Activated CD4-positive, alpha-beta T cell treated with anti-CD3 and anti-CD28 coated beads, Interleukin-2, amount 50 U/mL, for 16 hours (primary cell): Measurements from ENCODE around the gene CHST2.
A peak's percentile ranks its signal among the peaks of the same experiment; 100 is the strongest.

Experiments
- DNase-seq: peaks from one replicate; pipeline ENCODE4 v3.0.0-alpha.2; 2020

CHST2 gene

DNA sequence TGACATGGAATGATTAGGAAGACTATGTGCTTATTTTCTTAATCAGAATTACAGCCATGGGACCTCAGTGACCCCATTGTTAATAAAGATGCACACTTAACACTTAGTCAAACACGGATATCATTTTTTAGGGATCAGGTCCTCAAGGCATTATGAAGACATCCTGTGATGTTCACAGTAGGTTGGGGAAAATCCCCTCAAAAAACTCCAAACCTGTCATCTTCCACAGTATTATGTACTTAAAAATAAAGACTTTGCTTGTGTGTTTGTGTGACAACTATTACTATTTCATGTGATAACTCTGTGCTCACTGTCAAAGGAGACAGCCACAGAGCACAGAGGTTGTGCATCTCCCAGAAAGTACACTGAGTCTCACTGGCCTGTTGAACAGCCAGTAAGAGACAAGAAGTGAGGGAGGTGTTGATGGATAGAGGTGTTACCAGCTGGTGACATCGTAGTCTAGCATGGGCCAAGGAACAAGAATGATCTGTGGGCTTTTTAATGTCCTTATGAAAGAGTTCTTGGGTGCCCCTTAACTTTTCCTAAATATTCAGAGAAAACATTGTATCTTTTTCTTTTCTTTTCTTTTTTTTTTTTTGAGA lies 18.0 kb downstream of the CHST2 start:
- DNase-seq = no peak

GRCh38 chr3:143138953-143139352 lies 19.4 kb downstream of the CHST2 start:
- no peak for DNase-seq

GRCh38 chr3:143139762-143140161 lies 20.2 kb downstream of the CHST2 start:
- DNase-seq = no peak

GRCh38 chr3:143140550-143140949 lies 21.0 kb downstream of the CHST2 start:
- no peak for DNase-seq

GRCh38 chr3:143142354-143142753 lies 22.8 kb downstream of the CHST2 start:
- DNase-seq = no peak

- DNase-seq = no peak
Observed at GRCh38 chr3:143145906-143146305, 26.3 kb downstream of the CHST2 start.

DNA sequence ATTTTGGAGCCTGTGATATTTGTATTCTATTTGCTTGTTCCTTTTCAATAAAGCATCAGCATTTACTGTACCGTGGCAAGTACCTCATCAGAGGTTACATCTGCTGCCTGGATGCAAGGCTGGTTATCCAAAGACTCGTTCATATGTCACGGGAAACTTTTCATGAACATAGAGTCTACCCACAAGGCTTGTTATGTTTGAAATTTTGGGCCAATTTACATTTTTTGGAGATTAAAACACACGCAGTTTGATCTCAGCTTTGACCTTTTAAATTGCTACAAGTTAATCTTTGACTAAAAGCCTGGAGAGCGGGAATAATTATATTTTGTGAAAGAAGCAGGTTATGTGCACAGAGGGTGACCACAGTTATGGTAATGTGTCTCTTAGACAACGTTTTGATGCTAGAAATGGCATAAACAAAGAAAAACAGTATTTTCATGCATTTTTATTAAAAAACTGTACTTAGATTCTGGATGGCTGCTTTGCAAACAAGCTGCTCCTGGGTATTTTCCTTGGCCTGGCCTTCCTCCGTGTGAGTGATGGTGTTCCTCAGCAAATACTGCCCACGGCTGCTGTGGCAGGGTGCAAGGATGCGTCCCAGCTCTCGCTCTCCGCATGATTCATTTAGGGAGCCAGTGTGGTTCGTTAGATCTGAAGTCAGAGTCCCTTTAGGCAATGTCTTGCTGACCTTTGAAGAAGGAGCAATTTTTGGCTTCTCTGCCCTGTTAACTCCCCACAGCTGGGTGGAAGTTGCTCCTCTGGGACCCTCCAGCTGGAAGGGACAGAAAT lies 27.1 kb downstream of the CHST2 start:
- no peak for DNase-seq

DNA sequence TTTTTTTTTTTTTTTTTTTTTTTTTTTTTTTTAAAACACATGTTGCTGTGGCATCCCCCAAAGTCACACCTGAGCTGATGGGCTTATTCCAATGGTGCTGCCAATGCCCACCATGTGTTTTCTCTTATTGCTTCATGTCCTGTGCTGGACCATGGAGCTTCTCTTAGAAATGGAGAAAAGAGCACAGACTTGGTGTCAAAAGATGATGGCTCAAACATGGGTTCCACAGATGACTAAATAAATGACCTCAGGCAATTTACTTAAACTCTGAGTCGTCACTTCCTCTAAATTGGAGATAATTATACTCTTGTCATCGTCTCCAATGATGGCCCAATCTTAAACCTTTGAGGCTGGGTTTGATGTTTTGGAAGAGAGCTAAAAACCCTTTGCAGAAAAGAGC lies 28.1 kb downstream of the CHST2 start:
- DNase-seq = no peak

GRCh38 chr3:143150071-143150470 lies 30.5 kb downstream of the CHST2 start:
- DNase-seq = no peak

DNA sequence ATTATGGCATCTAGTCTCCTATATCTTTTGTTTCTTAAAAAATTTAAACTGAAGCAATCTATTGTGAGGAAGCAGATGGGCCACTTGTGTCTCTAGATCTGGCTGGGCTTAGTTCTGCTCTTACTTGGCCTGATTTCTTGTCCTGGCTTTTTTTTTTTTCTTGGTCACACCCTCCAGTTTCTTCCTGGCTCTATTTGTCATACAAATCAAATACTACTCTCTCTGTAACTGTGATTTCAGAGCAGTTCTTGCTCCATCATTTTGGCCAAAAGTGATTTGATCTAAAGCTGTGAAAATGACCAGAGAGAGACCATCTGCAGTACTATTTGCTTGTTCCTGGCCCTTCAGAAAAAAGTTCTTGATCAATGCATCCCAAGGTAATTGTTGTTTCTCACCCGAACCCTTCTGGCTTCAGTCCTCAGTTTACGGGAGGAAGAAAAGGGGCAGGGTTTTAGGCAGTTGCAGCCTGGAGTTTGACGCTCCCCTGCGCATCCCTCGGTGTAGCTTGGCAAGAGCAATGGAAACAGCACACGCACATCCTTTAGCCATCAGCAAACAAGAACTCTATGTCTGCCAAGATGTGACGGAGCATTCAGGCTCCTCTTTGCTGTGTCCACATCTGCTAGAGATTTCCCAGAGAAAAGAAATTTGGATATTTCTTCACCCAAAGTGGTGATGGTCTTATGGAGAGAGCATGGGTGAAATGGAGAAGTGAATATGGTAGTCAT lies 31.6 kb downstream of the CHST2 start:
- DNase-seq = no peak

- DNase-seq = no peak
Observed at GRCh38 chr3:143152043-143152442, 32.5 kb downstream of the CHST2 start.

DNA sequence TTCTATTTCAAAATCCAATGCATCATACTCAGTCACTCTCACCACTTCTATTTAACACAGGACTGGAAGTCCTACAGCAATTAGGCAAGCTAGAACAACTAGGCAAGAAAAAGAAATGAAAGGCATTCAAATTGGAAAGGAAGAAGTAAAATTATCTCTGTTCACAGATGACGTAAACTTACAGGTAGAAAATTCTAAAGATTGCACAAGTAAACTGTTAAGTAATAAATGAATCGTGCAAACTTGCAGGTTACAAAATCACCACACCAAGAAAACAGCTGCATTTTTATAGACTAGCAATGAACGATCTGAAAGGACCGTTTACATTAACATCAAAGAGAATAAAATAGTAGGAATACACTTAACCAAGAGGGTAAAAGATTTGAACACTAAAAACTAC lies 36.2 kb downstream of the CHST2 start:
- DNase-seq = no peak

DNA sequence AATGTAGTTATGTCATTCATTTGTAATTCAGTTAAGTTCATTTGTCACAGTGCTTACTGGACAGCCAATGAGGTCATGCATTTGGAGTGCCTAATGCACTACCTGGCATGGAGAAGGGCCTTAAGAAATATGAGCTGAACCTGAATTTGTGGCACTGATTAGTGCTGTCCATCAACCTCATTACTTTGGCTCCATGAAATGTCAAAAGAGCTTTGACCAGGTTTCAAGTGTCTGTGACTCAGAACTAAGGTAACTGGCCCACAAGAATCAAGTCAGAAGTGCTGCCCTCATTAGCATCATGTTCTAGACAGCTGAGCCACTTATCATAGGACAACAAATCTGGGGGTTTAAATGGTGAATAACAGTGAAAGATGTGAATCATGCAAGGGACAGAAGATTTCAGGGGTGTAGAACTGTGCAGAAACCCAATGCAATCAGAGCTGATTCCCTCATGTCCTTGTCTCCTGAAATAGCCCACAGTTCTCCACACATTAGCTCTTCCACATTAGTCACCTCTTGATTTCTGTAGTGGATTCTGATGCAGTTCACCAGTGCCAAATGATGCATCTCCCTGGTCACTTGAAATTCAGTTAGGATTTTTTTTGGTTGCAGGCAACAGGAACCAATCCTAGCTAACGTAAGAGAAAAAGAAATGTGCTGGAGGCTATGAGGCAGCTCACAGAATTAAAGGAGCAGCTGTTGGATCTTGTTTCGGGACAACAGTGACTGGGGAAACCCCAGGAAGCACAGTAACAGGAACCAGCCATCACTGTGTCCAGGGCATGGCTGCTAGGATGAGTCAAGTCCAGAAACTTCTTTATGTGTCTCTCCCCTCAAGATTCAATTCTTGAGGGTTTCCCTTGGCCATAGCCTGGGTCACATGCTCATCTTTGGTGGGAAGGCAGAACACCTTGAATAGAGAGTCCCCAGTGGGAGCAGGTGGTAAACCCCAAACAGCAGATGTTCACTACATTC lies 38.7 kb downstream of the CHST2 start:
- DNase-seq = peak; percentile 71

DNA sequence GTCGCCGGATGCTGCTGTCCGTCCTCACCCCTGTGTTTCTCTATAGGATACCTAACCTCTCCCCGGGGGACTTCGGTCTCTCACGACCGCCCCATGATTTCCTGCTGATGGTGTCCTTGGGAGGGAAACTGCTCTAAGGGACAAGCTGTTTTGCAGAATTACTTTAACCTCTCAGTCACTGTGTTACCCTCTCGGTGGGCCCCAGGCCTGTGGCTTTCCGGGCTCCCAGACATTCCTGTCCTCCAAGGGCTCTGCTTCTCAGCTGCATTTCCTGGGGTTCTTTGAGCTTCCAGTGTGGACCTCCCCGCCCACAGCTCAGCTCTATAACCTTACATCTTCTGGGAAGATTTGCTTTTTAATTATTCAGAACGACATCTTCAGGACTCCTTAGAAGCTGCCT lies 40.9 kb downstream of the CHST2 start:
- no peak for DNase-seq

GRCh38 chr3:143163562-143164100 lies 44.1 kb downstream of the CHST2 start:
- DNase-seq = no peak

DNA sequence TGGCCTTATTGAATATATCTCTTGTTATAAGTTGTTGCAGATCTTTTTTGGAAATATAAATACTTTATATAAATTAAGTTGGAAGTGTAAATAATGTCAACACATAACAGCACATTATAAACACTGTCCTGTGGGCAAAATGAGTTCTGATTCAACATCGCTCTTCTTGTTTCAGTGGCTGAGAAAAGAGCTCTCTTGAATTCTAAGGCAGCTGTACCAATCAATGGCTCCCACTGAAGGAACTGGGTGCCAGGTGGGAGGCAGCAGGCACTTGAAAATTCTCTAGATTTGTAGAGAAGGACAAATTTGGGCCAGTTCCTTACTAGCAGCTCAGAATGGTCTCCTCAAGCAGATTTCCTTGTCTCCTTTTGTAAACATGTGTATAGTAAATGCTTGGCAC lies 45.6 kb downstream of the CHST2 start:
- DNase-seq = peak; percentile 43

DNA sequence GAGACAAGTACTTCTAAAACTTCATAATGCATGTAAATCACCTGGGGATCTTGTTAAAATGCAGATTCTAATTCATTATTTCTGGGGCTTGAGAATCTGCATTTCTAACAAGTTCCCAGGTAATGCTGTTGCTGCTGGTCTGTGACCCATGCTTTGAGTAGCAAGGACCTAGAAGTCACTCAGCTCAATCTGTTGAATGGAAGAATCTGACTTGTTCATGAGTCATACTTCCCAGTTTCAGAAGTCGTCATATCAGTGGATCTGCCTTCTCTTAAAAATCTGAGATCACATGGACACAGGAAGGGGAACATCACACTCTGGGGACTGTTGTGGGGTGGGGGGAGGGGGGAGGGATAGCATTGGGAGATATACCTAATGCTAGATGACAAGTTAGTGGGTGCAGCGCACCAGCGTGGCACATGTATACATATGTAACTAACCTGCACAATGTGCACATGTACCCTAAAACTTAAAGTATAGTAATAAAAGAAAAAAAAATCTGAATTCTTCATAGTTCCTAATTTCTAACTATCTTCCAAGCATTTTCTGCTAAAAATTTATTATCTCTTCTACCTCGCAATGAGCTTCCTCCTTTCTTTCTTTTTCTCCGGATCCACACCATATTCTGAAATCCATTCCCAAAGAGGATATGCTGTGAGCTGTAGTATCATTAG lies 46.2 kb downstream of the CHST2 start:
- peak; percentile 93 for DNase-seq

DNA sequence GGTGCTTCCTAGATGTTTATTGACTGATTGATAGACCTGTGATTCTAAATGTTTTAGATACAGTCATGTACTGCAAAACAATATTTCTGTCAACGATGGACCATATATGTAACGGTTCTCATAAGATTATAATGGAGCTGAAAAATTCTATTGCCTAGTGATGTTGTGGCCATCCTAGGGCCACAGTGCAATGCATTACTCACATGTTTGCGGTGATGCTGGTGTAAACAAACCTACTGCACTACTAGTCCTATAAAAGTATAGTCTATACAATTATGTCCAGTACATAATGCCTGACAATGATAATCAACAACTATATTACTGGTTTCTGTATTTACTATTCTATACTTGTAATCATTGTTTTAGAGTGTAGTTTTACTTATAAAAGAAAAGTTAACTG lies 46.8 kb downstream of the CHST2 start:
- DNase-seq = no peak

DNA sequence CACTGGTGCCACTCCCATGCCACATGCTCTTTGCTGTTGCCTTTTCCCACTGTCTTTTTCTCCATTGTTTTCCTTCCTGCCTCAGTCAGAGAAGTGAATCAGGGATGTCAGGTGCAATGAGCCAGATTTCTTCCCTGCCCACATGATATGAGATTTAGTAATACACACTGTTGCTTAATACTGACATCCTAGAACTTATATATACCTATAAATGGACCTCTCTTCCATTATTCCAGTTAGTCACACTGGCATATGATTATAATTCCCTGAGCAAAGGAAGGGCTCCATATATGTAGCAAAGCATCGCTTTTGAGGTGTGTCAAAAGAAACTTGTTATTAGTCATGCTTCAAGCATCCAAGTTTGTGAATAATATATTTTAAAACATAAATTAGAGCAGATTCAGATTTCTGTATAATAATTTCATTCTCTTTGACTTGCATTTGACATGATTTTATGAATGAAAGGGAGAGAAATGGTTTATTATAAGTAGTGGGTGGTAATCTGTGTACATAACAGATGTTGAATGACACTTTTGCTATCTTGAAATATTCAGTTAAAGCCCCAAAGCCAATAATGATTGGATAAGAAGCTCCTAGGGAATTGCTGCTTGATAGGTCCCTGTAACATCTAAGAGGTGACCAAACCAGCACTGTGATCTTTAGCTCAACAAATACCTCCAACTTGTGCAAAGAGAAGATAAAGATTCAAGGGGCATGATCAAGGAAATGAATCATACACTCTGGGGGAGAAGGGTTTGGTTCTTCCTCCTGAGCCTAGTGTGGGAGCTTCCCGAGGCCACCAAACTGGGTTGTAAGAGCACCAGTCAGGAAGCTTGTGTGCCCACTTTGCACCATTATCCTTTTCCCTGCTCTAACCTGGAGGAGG lies 48.6 kb downstream of the CHST2 start:
- no peak for DNase-seq

DNA sequence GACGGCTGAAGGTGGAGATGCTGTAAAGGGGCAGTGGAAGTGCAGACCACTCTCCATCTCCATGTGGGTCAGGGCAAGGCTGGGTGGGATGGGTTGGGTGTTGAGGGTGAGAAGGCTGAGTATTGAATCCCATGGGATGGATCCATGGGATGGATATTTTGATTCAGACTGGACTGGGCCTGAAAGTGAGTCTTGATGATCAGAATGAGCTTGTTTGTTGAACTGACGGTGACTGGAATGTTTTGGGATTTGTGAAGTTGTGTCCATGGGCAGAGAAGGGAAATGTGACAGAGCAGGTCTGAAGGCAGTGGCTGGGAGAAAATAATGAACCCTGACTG lies 49.3 kb downstream of the CHST2 start:
- DNase-seq = no peak

DNA sequence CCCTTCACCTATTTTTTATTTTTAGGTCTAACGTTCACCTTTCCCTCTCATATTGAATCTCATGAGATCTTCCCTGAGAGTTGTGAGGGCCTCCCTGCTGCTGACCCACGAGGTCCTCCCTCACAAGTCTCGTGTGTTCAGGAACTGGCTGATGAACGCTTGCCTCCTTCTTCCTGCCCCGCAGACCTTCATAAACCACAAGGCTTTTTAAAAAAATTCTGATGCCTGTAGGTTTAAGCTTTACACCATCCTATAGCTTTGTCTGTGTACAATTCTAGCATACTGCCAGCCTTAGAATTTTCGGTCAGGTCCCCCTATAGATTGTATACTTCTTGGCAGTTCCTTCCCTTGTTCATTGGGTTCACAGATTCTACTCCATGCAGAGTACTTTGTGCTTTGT lies 50.5 kb downstream of the CHST2 start:
- no peak for DNase-seq
